H1 (cell line): Measurements from ENCODE around the gene SLFN12L. TPM values are rescaled to one million over a fixed set of nuclear protein-coding genes. Genes with fewer than 3 reads are reported as not detected.

Experiments used
- ASH2L ChIP-seq: fragments of 200-600, 300-600 bp; sonication (generic); IDR thresholded peaks from one replicate; pipeline ENCODE4 v1.7.1; 2017; ENCODE audit warnings: low read length
- ATF3 ChIP-seq: IDR thresholded peaks from 2 replicates; pipeline ENCODE4 v1.6.1; 2011; ENCODE audit warnings: low read depth, mild to moderate bottlenecking, low read length; ENCODE audit not compliant: insufficient read depth
- BCL11A ChIP-seq, 2 experiments: IDR thresholded peaks; one replicate each; pipeline ENCODE4 v1.6.1; 2011; ENCODE audit warnings: low read depth in 2 of 2, low read length in 2 of 2, mild to moderate bottlenecking in 2 of 2
- BRCA1 ChIP-seq: IDR thresholded peaks from 2 replicates; pipeline ENCODE4 v1.6.1; 2012; ENCODE audit warnings: low read depth, low read length, improper control_type of control experiment
- CEBPB ChIP-seq: IDR thresholded peaks from 2 replicates; pipeline ENCODE4 v1.6.1; 2012; ENCODE audit warnings: low read depth, low read length
- CHD1 ChIP-seq: IDR thresholded peaks from 2 replicates; pipeline ENCODE4 v1.6.1; 2012; ENCODE audit warnings: low read depth, low read length, improper control_type of control experiment
- CREB1 ChIP-seq: IDR thresholded peaks from 2 replicates; pipeline ENCODE4 v1.6.1; 2012; ENCODE audit warnings: inconsistent platforms
- CTBP2 ChIP-seq: IDR thresholded peaks from 2 replicates; pipeline ENCODE4 v1.7.0; 2011; ENCODE audit warnings: borderline replicate concordance, mild to moderate bottlenecking, moderate library complexity, mixed read lengths, low read length; ENCODE audit not compliant: insufficient read depth, insufficient read length
- EGR1 ChIP-seq: IDR thresholded peaks from 2 replicates; pipeline ENCODE4 v1.6.1; 2011; ENCODE audit warnings: low read depth, low read length, borderline replicate concordance
- EZH2 ChIP-seq: fragments of 200-600 bp; sonication (generic); IDR thresholded peaks from 2 replicates; pipeline ENCODE4 v1.7.1; 2012; ENCODE audit warnings: low read depth, mild to moderate bottlenecking, moderate library complexity, low read length, inconsistent platforms; ENCODE audit not compliant: severe bottlenecking
- GTF2F1 ChIP-seq: IDR thresholded peaks from 2 replicates; pipeline ENCODE4 v1.6.1; 2012; ENCODE audit warnings: low read depth, low read length, improper control_type of control experiment, borderline replicate concordance
- JUND ChIP-seq: IDR thresholded peaks from 2 replicates; pipeline ENCODE4 v1.6.1; 2011; ENCODE audit warnings: mild to moderate bottlenecking, improper control_type of control experiment, low read length
- KDM1A ChIP-seq: fragments of 200-600, 300-600 bp; sonication (generic); IDR thresholded peaks from 2 replicates; pipeline ENCODE4 v1.7.1; 2016; ENCODE audit warnings: mild to moderate bottlenecking, low read length, borderline replicate concordance
- NANOG ChIP-seq: IDR thresholded peaks from 2 replicates; pipeline ENCODE4 v1.6.1; 2011; ENCODE audit warnings: low read length, low read depth, mild to moderate bottlenecking, inconsistent platforms; ENCODE audit not compliant: insufficient read depth, poor library complexity, severe bottlenecking
- POU5F1 ChIP-seq: IDR thresholded peaks from 2 replicates; pipeline ENCODE4 v1.6.1; 2011; ENCODE audit warnings: low read depth, mild to moderate bottlenecking, low read length, moderate library complexity
- RAD21 ChIP-seq, 2 experiments: IDR thresholded peaks in 1 of 2; conservative IDR thresholded peaks in 1 of 2; 2 replicates each; pipeline ENCODE4 v1.6.1; 2011; ENCODE audit warnings: low read depth in 2 of 2, low read length in 2 of 2, improper control_type of control experiment in 1 of 2, inconsistent platforms in 1 of 2, mild to moderate bottlenecking in 1 of 2, moderate library complexity in 1 of 2
- RBBP5 ChIP-seq: IDR thresholded peaks from 2 replicates; pipeline ENCODE4 v1.7.1; 2012; ENCODE audit warnings: low read depth, mild to moderate bottlenecking, inconsistent platforms, low read length, moderate library complexity, borderline replicate concordance
- SIRT6 ChIP-seq: IDR thresholded peaks from one replicate; pipeline ENCODE4 v1.7.1; 2012; ENCODE audit warnings: low read length, inconsistent platforms
- TEAD4 ChIP-seq: IDR thresholded peaks from 2 replicates; pipeline ENCODE4 v1.6.1; 2012; ENCODE audit warnings: low read depth, low read length, inconsistent platforms, mixed read lengths
- polyA plus RNA-seq, 7 experiments: library from polyadenylated mRNA; depleted of rRNA in 3 of 7; stranded (reverse) in 5 of 7; unstranded in 2 of 7; fragments of >200 nt in 5 of 7; fragments of 200-250 nt in 2 of 7; gene quantifications; 1 replicate in 5 of 7; 2 replicates in 1 of 7; 4 replicates in 1 of 7; pipeline versions ENCODE4 v1.2.1 to v1.2.3, GENCODE V29; 2011 to 2013; ENCODE audit warnings: missing spikeins in 2 of 7, mixed read lengths in 2 of 7
- total RNA-seq: library from RNA; stranded (reverse); fragmentation: NEBNext Ultra II Directional; extraction: Animal tissue kit (Norgen Biotek cat#: 25700); gene quantifications from 2 replicates; pipeline ENCODE4 v1.2.1, GENCODE V29; 2021

Gene SLFN12L
- total and polyA plus RNA-seq, 2 of the 8 experiments (the other 6 are each of a cell fraction or from before 2014, with no cell fraction given) = not detected

DNA sequence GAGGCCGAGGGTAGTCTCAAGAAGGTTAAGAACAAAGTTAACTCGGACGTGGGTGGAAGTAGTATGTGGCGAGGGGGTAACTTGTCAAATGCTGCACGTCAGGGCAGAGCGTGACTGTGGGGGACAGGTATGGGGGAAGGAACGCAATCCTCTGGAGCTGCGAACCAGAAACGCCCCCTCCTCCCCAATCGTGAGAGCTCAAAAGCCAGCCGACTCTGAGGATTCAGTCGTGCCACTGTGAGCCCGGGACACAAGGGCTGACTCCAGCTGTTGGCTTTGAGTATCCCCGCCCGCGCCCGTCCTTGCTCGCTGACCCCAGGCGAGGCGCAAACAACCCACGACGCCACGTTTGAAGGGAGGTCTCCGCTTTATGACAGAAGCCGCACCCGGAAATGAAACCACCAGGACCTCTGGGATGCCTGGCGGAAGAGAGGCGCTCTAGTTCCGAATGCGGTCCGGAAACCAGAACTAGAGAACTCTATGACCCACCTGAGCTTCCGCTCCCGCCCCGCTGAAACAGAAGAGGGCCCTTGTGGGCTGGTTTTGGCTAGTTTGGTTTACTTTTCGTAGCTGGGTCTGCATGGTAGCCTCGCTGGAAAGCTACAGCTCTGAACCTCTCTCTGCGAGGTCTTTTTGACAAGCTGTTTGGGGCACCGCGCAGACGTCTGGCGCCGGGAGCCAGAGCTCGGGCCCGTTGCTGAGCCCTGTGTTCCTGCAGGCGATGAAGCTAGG lies 40.9 kb upstream of the SLFN12L start, which contains the start of gene PEX12 (continued):
- TF ChIP-seq BRCA1 (no peak), CEBPB (no peak), POU5F1 (no peak), ASH2L (peak; percentile 78), CHD1 (no peak), NANOG (no peak), BCL11A (IDR thresholded peaks at IDR 0.05; ENCODE audit: low read depth in 2 of 2, low read length in 2 of 2) (no peak), GTF2F1 (0 out of 2 replicates have a peak, but pooled peaks have one; percentile 83), EZH2 (no peak), CREB1 (peak; percentile 84), JUND (no peak), CTBP2 (peak; percentile 93), RBBP5 (peak; percentile 73; the same call in 1 of the 2 replicates), RAD21 (IDR thresholded peaks at IDR 0.05 in 1 of 2, conservative IDR thresholded peaks at IDR 0.05 in 1 of 2; ENCODE audit: low read depth in 2 of 2, low read length in 2 of 2) (no peak; a peak in 1 of 4 replicates), SIRT6 (peak; percentile 31), KDM1A (no peak), ATF3 (no peak), EGR1 (peak; percentile 93), TEAD4 (no peak)
